Loucy (cell line): ENCODE data around the gene SNX13.
A peak's percentile ranks its signal among the peaks of the same experiment; 100 is the strongest.

Experiments used
- H2AFZ ChIP-seq: fragments of 200-600 bp; sonication (generic); 2 replicates; pipeline ENCODE4 v1.6.0; 2016; ENCODE audit warnings: antibody characterized with exemption, mild to moderate bottlenecking, low read length, moderate library complexity
- H3F3A ChIP-seq: fragments of 200-600 bp; 2 replicates; pipeline ENCODE4 v1.6.0; 2016; ENCODE audit warnings: antibody characterized with exemption, low read depth, mild to moderate bottlenecking
- H3K27me3 ChIP-seq: fragments of 200-600 bp; sonication (generic); 2 replicates; pipeline ENCODE4 v1.6.1; 2014; ENCODE audit warnings: low read length, mild to moderate bottlenecking; ENCODE audit not compliant: insufficient read depth, poor library complexity, severe bottlenecking
- H3K36me3 ChIP-seq: fragments of 200-600 bp; sonication (generic); 2 replicates; pipeline ENCODE4 v1.6.1; 2016; ENCODE audit warnings: low read length; ENCODE audit not compliant: insufficient read depth
- H3K4me1 ChIP-seq: fragments of 200-600 bp; sonication (generic); 2 replicates; pipeline ENCODE4 v1.5.1; 2014; ENCODE audit warnings: low read length, mild to moderate bottlenecking; ENCODE audit not compliant: insufficient read depth, poor library complexity, severe bottlenecking
- H3K4me2 ChIP-seq: fragments of 200-600 bp; sonication (generic); 2 replicates; pipeline ENCODE4 v1.6.0; 2014; ENCODE audit warnings: antibody characterized with exemption, low read length, low read depth, mild to moderate bottlenecking; ENCODE audit not compliant: poor library complexity, severe bottlenecking
- H3K4me3 ChIP-seq: fragments of 200-600 bp; sonication (generic); 2 replicates; pipeline ENCODE4 v1.5.1; 2014; ENCODE audit warnings: low read length, mild to moderate bottlenecking, mixed read lengths; ENCODE audit not compliant: poor library complexity, severe bottlenecking
- H3K79me2 ChIP-seq: fragments of 200-600 bp; sonication (generic); 2 replicates; pipeline ENCODE4 v1.6.1; 2014; ENCODE audit warnings: low read length; ENCODE audit not compliant: insufficient read depth
- H3K9ac ChIP-seq: fragments of 200-600 bp; sonication (generic); 2 replicates; pipeline ENCODE4 v1.6.0; 2014; ENCODE audit warnings: mild to moderate bottlenecking, low read depth, low read length, moderate library complexity; ENCODE audit not compliant: poor library complexity, severe bottlenecking
- H3K9me2 ChIP-seq: fragments of 200-600 bp; sonication (generic); replicated peaks from 2 replicates; pipeline ENCODE4 v1.6.1; 2016; ENCODE audit warnings: low read depth, low read length, mixed read lengths
- H3K9me3 ChIP-seq: fragments of 200-600 bp; sonication (generic); 2 replicates; pipeline ENCODE4 v1.6.1; 2014; ENCODE audit warnings: mild to moderate bottlenecking, antibody characterized with exemption, low read length, low read depth; ENCODE audit not compliant: insufficient read depth
- H4K20me1 ChIP-seq: fragments of 200-600 bp; sonication (generic); 2 replicates; pipeline ENCODE4 v1.6.0; 2014; ENCODE audit warnings: antibody characterized with exemption, low read length, mild to moderate bottlenecking; ENCODE audit not compliant: insufficient read depth, poor library complexity, severe bottlenecking
- CTCF ChIP-seq: fragments of 200-600 bp; sonication (generic); conservative IDR thresholded peaks from 2 replicates; pipeline ENCODE4 v1.5.1; 2014; ENCODE audit warnings: mild to moderate bottlenecking, antibody characterized with exemption, low read length
- EZH2phosphoT487 ChIP-seq: fragments of 200-600 bp; IDR thresholded peaks from 2 replicates; pipeline ENCODE4 v1.6.1; 2018; ENCODE audit warnings: antibody characterized with exemption, mild to moderate bottlenecking, moderate library complexity, borderline replicate concordance

The SNX13 gene

GRCh38 chr7:17940302-17940883 is at the start of gene SNX13:
Gene SNX13, minus strand, starts transcription at chr7:17940494. Its CDS starts 199 bp downstream, at chr7:17940295.
- Histone ChIP-seq H4K20me1 (peaks cover 15% of the 10 kb centered on the region), H2AFZ (peak within 1 kb of the TSS; percentile 98), H3K9me3 (no peaks in the 10 kb centered on the region), H3K4me3 (peak within 1 kb of the TSS; percentile 88), H3K9me2 (no peaks in the 10 kb centered on the region), H3K4me2 (peak within 1 kb of the TSS; percentile 92), H3F3A (no peaks in the 10 kb centered on the region), H3K4me1 (peaks cover 33% of the 10 kb centered on the region), H3K9ac (peak within 1 kb of the TSS; percentile 87), H3K79me2 (peaks cover 43% of the 10 kb centered on the region), H3K36me3 (no peaks in the 10 kb centered on the region), H3K27me3 (no peaks in the 10 kb centered on the region)
- no peak for TF ChIP-seq EZH2phosphoT487
- TF ChIP-seq CTCF, result peak; percentile 27

- Histone ChIP-seq H3K27me3 (no peaks in the 10 kb centered on the region), H3K4me1 (no peaks in the 10 kb centered on the region), H3K4me2 (no peak overlapping the region), H2AFZ (no peak overlapping the region), H3K9me3 (no peaks in the 10 kb centered on the region), H3K79me2 (no peaks in the 10 kb centered on the region), H4K20me1 (no peaks in the 10 kb centered on the region), H3K9me2 (no peaks in the 10 kb centered on the region), H3K4me3 (no peak overlapping the region), H3K9ac (no peak overlapping the region), H3K36me3 (no peaks in the 10 kb centered on the region), H3F3A (no peaks in the 10 kb centered on the region)
- TF ChIP-seq EZH2phosphoT487, result no peak
- TF ChIP-seq CTCF, result no peak
Measured at GRCh38 chr7:17989546-17989945, 49.3 kb upstream of the SNX13 start.

- no peaks in the 10 kb centered on the region for H3K4me1 ChIP-seq
- H3K9ac ChIP-seq, result no peak overlapping the region
Measured at GRCh38 chr7:17988858-17989257, 48.6 kb upstream of the SNX13 start.

More at GRCh38 chr7:17988858-17989257, 48.6 kb upstream of the SNX13 start:
- Histone ChIP-seq H3K9me2 (no peaks in the 10 kb centered on the region), H3K4me3 (no peak overlapping the region), H3K27me3 (no peaks in the 10 kb centered on the region), H4K20me1 (no peaks in the 10 kb centered on the region), H3K79me2 (no peaks in the 10 kb centered on the region), H3K4me2 (no peak overlapping the region), H3K36me3 (no peaks in the 10 kb centered on the region), H3F3A (no peaks in the 10 kb centered on the region), H2AFZ (no peak overlapping the region), H3K9me3 (no peaks in the 10 kb centered on the region)
- TF ChIP-seq CTCF (0 out of 2 replicates have a peak, but pooled peaks have one; percentile 14), EZH2phosphoT487 (no peak)
